Right atrium auricular region (tissue), 2 donors: ENCODE results near the gene ULK4. TPM values are rescaled to one million over a fixed set of nuclear protein-coding genes. Genes with fewer than 3 reads are reported as not detected.
"Not testable (repeated sequence)": the region's sequence is repeated elsewhere in the genome, so short reads cannot be mapped to it uniquely, and the experiment has no call there.

Source experiments
- DNase-seq: peaks from one replicate; pipeline ENCODE4 v3.0.0-alpha.2; 2019; ENCODE audit warnings: low spot score
- H3K27ac ChIP-seq, 2 donors: fragments of 200-600 bp; sonication (generic); 1 replicate in 1 of 2; 2 replicates in 1 of 2; pipeline ENCODE4 v1.5.1; 2016 to 2019
- H3K27me3 ChIP-seq, 2 donors: fragments of 200-600 bp; sonication (generic); one replicate each; pipeline versions ENCODE4 v1.5.1 to v1.6.0; 2017 to 2019
- H3K36me3 ChIP-seq: fragments of 200-600 bp; sonication (generic); one replicate; pipeline ENCODE4 v1.5.1; 2016
- H3K4me1 ChIP-seq, 2 donors: fragments of 200-600 bp; sonication (generic); one replicate each; pipeline versions ENCODE4 v1.5.1 to v1.6.0; 2017 to 2019
- H3K4me3 ChIP-seq, 2 donors: fragments of 200-600 bp; sonication (generic); 1 replicate in 1 of 2; 2 replicates in 1 of 2; pipeline ENCODE4 v1.5.1; 2017 to 2019; ENCODE audit warnings: mild to moderate bottlenecking in 1 of 2, moderate library complexity in 1 of 2
- H3K9me3 ChIP-seq, 2 donors: fragments of 200-600 bp; sonication (generic); one replicate each; pipeline ENCODE4 v1.5.1; 2019
- CTCF ChIP-seq, 2 donors: fragments of 200-600 bp; sonication (generic); IDR thresholded peaks; one replicate each; pipeline ENCODE4 v1.5.1; 2019; ENCODE audit warnings: antibody characterized with exemption in 2 of 2
- total RNA-seq, 2 donors: library from RNA; depleted of rRNA; stranded (reverse); fragments of >200 nt; gene quantifications; one replicate each; pipeline ENCODE4 v1.1.0, GENCODE V29; 2016

ULK4 gene
- total RNA-seq, 2 donors from 2014 or later, result 7.1 to 10.1 TPM

GRCh38 chr3:41652931-41653330, 309.0 kb downstream of the ULK4 start:
- TF ChIP-seq CTCF (IDR thresholded peaks at IDR 0.05), result no peak
- peaks cover 0 to 6% of the 10 kb centered on the region in 2 donors for H3K4me1 ChIP-seq
- H3K4me3 ChIP-seq, result no peak overlapping the region
- DNase-seq, result no peak
- H3K27ac ChIP-seq, result no peak overlapping the region
- H3K27me3 ChIP-seq, result no peaks in the 10 kb centered on the region
- no peaks in the 10 kb centered on the region for H3K36me3 ChIP-seq
- no peaks in the 10 kb centered on the region for H3K9me3 ChIP-seq

- TF ChIP-seq CTCF (IDR thresholded peaks at IDR 0.05), result no peak
- DNase-seq, result no peak
Observed at GRCh38 chr3:41652506-41652905, 309.4 kb downstream of the ULK4 start.

GRCh38 chr3:41651718-41652117, 310.2 kb downstream of the ULK4 start:
- no peaks in the 10 kb centered on the region for H3K9me3 ChIP-seq
- no peak overlapping the region for H3K4me3 ChIP-seq
- no peak for DNase-seq
- H3K36me3 ChIP-seq, result no peaks in the 10 kb centered on the region
- peaks cover 0 to 6% of the 10 kb centered on the region in 2 donors for H3K4me1 ChIP-seq
- TF ChIP-seq CTCF (IDR thresholded peaks at IDR 0.05), result no peak
- no peak overlapping the region for H3K27ac ChIP-seq
- no peaks in the 10 kb centered on the region for H3K27me3 ChIP-seq

More at GRCh38 chr3:41652506-41652905, 309.4 kb downstream of the ULK4 start:
- Histone ChIP-seq H3K9me3 (no peaks in the 10 kb centered on the region), H3K36me3 (no peaks in the 10 kb centered on the region), H3K27ac (no peak overlapping the region), H3K4me1 (peaks cover 0 to 6% of the 10 kb centered on the region in 2 donors), H3K4me3 (no peak overlapping the region), H3K27me3 (no peaks in the 10 kb centered on the region)

GRCh38 chr3:41650406-41650805, 311.5 kb downstream of the ULK4 start:
- TF ChIP-seq CTCF (IDR thresholded peaks at IDR 0.05), result no peak
- DNase-seq, result no peak
- H3K27ac ChIP-seq, result no peak overlapping the region
- no peaks in the 10 kb centered on the region for H3K36me3 ChIP-seq
- no peaks in the 10 kb centered on the region for H3K27me3 ChIP-seq
- H3K4me1 ChIP-seq, result peaks cover 0 to 6% of the 10 kb centered on the region in 2 donors
- H3K9me3 ChIP-seq, result no peaks in the 10 kb centered on the region
- H3K4me3 ChIP-seq, result no peak overlapping the region

GRCh38 chr3:41649129-41649739, 312.7 kb downstream of the ULK4 start:
- no peak for TF ChIP-seq CTCF (IDR thresholded peaks at IDR 0.05)
- H3K4me1 ChIP-seq, result peaks cover 0 to 6% of the 10 kb centered on the region in 2 donors
- H3K9me3 ChIP-seq, result no peaks in the 10 kb centered on the region
- DNase-seq, result no peak
- H3K4me3 ChIP-seq, result no peak overlapping the region
- H3K27ac ChIP-seq, result no peak overlapping the region
- H3K36me3 ChIP-seq, result no peaks in the 10 kb centered on the region
- H3K27me3 ChIP-seq, result no peaks in the 10 kb centered on the region

GRCh38 chr3:41647730-41648129, 314.2 kb downstream of the ULK4 start:
- not testable (repeated sequence) for H3K27ac ChIP-seq, H3K9me3 ChIP-seq, H3K36me3 ChIP-seq, H3K4me1 ChIP-seq, H3K4me3 ChIP-seq, H3K27me3 ChIP-seq, DNase-seq
